Measurements from ENCODE around the gene KCNMA1. TPM values are rescaled to one million over a fixed set of nuclear protein-coding genes. Genes with fewer than 3 reads are reported as not detected.
"Not testable (repeated sequence)": the region's sequence is repeated elsewhere in the genome, so short reads cannot be mapped to it uniquely, and the experiment has no call there.

KCNMA1 gene
- total RNA-seq, 2 donors from 2014 or later = 0.48 to 0.56 TPM

DNA sequence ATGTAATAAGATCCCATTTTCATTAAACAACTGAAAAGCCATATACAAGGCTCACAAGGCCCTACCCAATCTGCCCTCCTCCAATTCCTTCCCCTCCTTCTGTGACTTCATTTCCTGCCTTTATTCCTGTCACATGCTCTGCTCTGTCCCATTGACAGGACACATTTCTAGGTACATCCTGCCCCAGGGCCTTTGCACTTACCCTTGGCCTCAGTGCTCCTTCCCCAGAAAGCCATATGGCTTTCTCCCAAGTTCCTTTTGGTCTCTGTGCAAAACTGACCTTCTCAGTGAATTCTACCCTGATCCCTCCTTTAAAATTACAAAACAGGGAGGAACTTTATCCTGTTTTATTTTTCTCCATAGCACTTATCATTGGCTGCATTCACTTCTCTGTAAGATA lies 40.0 kb downstream of the KCNMA1 start:
- no peak for ATAC-seq (replicated peaks)
- no peaks in the 10 kb centered on the region for H3K9me3 Mint-ChIP-seq
- H3K4me1 Mint-ChIP-seq = no peaks in the 10 kb centered on the region
- peaks cover 5% of the 10 kb centered on the region for H3K27me3 Mint-ChIP-seq
- H3K27ac Mint-ChIP-seq = no peak overlapping the region
- no peaks in the 10 kb centered on the region for H3K36me3 Mint-ChIP-seq (ENCODE audit: low read depth)
- no peak overlapping the region for H3K4me3 Mint-ChIP-seq

DNA sequence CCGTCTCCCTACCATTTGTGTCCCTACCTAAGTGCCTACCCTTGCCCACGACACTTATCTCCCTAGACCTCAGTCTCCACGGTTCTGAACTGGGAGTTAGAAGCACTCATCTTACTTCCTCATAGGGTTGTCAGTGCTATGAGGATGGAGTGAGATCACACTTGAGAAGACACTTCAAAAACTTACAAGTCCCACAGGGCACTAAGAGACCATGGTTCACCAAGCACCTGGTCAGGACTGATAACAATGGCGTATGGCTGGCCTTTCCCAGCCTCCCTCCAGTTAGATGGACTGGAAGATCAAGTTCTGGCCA lies 43.2 kb downstream of the KCNMA1 start:
- H3K4me1 Mint-ChIP-seq = no peaks in the 10 kb centered on the region
- H3K27me3 Mint-ChIP-seq = no peaks in the 10 kb centered on the region
- H3K36me3 Mint-ChIP-seq (ENCODE audit: low read depth) = no peaks in the 10 kb centered on the region
- no peak for ATAC-seq (replicated peaks)
- H3K27ac Mint-ChIP-seq = no peak overlapping the region
- no peak overlapping the region for H3K4me3 Mint-ChIP-seq
- H3K9me3 Mint-ChIP-seq = no peaks in the 10 kb centered on the region

DNA sequence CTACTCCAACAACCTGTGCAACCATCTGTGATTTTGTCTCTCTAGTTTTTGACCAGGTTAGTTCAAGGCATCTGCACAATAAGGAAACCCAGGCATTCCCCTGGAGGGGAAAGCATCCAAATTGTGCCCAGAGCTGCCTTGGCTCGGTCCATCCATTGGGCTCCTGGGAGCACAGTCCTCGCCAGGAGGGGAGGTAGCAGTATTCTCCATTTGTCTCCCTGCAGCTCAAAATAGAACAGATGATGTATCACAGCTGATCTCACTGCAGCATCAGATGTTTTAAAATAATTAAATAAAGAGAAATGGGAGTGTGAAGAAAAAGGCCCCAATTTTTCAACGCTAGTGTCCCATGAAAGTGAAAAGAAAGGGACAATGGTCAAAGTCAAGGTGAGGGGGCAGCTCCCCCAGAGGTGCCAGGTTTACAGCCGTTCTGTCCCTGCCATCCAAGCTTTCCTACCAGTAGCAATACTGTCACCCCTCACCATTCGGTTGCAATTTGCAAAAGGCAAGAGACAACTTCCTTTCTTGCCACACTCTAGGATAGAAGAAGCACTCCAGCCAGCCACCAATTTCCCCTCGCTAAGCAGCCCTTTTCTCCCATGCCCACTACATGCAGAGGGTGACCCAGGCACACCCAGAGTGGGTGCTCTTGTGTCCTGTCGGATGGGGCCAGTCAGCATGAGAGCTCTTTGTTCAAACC lies 43.7 kb downstream of the KCNMA1 start:
- H3K27me3 Mint-ChIP-seq = no peaks in the 10 kb centered on the region
- H3K36me3 Mint-ChIP-seq (ENCODE audit: low read depth) = no peaks in the 10 kb centered on the region
- no peak overlapping the region for H3K27ac Mint-ChIP-seq
- H3K4me3 Mint-ChIP-seq = no peak overlapping the region
- no peaks in the 10 kb centered on the region for H3K4me1 Mint-ChIP-seq
- no peak for ATAC-seq (replicated peaks)
- no peaks in the 10 kb centered on the region for H3K9me3 Mint-ChIP-seq

DNA sequence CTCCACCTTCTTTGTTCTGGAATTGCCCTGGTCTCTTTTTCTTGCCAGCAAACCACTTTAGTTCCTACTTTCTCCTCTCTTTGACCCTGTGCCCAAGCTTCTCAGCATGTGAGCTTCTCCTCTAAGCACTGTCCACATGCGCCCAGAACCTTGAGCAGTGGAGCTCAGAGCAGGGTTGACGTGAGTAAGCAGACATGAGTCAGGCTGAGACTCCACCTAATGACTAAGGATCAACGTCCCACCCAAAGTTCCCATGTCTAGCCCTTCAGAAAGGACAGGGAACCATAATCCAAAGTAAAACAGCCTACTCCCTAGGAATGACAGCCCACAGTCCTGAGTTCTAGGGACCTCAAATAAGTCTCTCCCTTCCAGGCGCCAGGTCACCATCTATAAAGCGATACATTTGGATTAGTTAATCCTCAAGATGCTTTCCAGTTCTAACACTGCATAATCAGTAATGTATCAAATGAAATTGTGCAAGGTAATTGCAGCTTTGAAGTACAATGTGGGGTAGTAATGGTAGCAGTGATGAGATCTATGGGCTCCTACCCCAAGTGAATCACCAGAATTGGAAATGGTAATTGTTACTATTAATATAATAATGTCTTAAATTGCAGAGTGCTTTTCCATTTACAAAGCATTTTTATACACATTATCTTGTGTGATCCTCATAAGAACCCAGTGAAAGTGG lies 44.5 kb downstream of the KCNMA1 start:
- no peaks in the 10 kb centered on the region for H3K9me3 Mint-ChIP-seq
- H3K4me3 Mint-ChIP-seq = no peak overlapping the region
- no peaks in the 10 kb centered on the region for H3K4me1 Mint-ChIP-seq
- ATAC-seq (replicated peaks) = no peak
- no peaks in the 10 kb centered on the region for H3K36me3 Mint-ChIP-seq (ENCODE audit: low read depth)
- H3K27me3 Mint-ChIP-seq = no peaks in the 10 kb centered on the region
- no peak overlapping the region for H3K27ac Mint-ChIP-seq

- Mint-ChIP-seq H3K4me1 (no peaks in the 10 kb centered on the region), H3K27me3 (no peaks in the 10 kb centered on the region), H3K4me3 (no peak overlapping the region), H3K27ac (no peak overlapping the region), H3K9me3 (no peaks in the 10 kb centered on the region), H3K36me3 (ENCODE audit: low read depth) (no peaks in the 10 kb centered on the region)
- no peak for ATAC-seq (replicated peaks)
Observed at GRCh38 chr10:77592510-77592909, 45.1 kb downstream of the KCNMA1 start.

- Mint-ChIP-seq H3K27ac (no peak overlapping the region), H3K4me1 (no peaks in the 10 kb centered on the region), H3K36me3 (ENCODE audit: low read depth) (no peaks in the 10 kb centered on the region), H3K9me3 (no peaks in the 10 kb centered on the region), H3K4me3 (no peak overlapping the region), H3K27me3 (no peaks in the 10 kb centered on the region)
- no peak for ATAC-seq (replicated peaks)
Observed at GRCh38 chr10:77591238-77591880, 46.2 kb downstream of the KCNMA1 start.

GRCh38 chr10:77590344-77591237 lies 47.0 kb downstream of the KCNMA1 start:
- no peak for ATAC-seq (replicated peaks)
- H3K9me3 Mint-ChIP-seq = no peaks in the 10 kb centered on the region
- no peaks in the 10 kb centered on the region for H3K4me1 Mint-ChIP-seq
- no peak overlapping the region for H3K27ac Mint-ChIP-seq
- H3K4me3 Mint-ChIP-seq = no peak overlapping the region
- H3K27me3 Mint-ChIP-seq = no peaks in the 10 kb centered on the region
- H3K36me3 Mint-ChIP-seq (ENCODE audit: low read depth) = no peaks in the 10 kb centered on the region

GRCh38 chr10:77589703-77590102 lies 47.9 kb downstream of the KCNMA1 start:
- H3K4me3 Mint-ChIP-seq; H3K36me3 Mint-ChIP-seq (ENCODE audit: low read depth); H3K9me3 Mint-ChIP-seq; H3K27me3 Mint-ChIP-seq; ATAC-seq (replicated peaks); H3K4me1 Mint-ChIP-seq; H3K27ac Mint-ChIP-seq: not testable (repeated sequence)

GRCh38 chr10:77588886-77589285 lies 48.7 kb downstream of the KCNMA1 start:
- no peak for ATAC-seq (replicated peaks)
- H3K9me3 Mint-ChIP-seq = no peaks in the 10 kb centered on the region
- H3K4me3 Mint-ChIP-seq = no peak overlapping the region
- H3K27ac Mint-ChIP-seq = no peak overlapping the region
- H3K36me3 Mint-ChIP-seq (ENCODE audit: low read depth) = no peaks in the 10 kb centered on the region
- H3K4me1 Mint-ChIP-seq = no peaks in the 10 kb centered on the region
- H3K27me3 Mint-ChIP-seq = peaks cover 3% of the 10 kb centered on the region

DNA sequence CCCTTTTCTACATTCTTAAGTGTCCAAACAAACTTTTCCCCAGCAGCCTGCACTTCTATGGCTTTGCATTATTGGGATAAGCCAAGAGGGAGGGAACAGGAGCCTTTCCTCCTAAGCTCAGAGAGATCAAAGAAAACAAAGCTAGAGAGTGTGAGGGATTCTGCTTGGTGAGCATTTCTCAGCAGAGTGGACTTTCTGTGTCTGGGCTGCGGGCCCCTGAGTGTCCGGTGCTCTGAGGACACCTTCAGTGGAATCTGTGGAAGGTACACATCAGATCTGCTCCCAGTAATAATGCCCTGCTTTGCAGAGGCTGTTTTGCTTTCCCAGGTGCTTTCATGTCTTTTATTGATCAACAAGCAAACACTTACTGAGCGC lies 50.2 kb downstream of the KCNMA1 start:
- peaks cover 4% of the 10 kb centered on the region for H3K4me1 Mint-ChIP-seq
- H3K27ac Mint-ChIP-seq = no peak overlapping the region
- H3K4me3 Mint-ChIP-seq = no peak overlapping the region
- H3K9me3 Mint-ChIP-seq = no peaks in the 10 kb centered on the region
- ATAC-seq (replicated peaks) = no peak
- H3K36me3 Mint-ChIP-seq (ENCODE audit: low read depth) = no peaks in the 10 kb centered on the region
- H3K27me3 Mint-ChIP-seq = peaks cover 3% of the 10 kb centered on the region

DNA sequence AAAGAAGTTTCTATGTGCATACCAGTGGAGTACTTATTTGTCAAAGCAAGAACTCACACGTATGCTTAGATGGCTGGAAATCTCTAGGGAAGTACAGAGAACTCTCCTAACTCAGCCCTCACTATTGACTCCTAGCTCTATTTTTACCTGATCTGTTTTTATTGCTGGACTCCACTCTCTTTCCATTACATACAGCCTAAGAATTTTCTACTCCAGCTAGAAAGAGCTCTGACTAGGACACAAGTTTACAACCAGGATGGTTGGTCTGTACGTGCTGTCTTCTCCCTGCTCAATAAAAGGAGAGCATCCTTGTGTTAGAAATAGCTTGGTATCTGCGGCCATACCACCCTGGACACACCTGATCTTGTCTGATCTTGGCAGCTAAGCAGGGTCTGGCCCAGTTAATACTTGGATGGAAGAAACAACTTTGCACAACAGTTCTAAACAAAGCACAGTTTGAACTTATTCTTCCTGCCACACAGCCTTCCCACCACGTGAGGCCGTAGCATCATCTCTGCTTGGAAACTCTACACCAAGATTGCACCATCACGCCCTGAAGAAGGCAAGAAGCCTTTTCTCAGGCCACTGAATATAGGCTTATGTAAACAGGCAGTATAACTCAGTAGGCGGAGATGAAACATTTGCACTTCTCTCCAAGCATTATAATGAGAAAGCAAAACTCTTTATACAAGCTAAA lies 50.7 kb downstream of the KCNMA1 start:
- peaks cover 3% of the 10 kb centered on the region for H3K27me3 Mint-ChIP-seq
- no peaks in the 10 kb centered on the region for H3K9me3 Mint-ChIP-seq
- no peaks in the 10 kb centered on the region for H3K36me3 Mint-ChIP-seq (ENCODE audit: low read depth)
- ATAC-seq (replicated peaks) = no peak
- H3K4me3 Mint-ChIP-seq = no peak overlapping the region
- H3K4me1 Mint-ChIP-seq = peaks cover 4% of the 10 kb centered on the region
- H3K27ac Mint-ChIP-seq = no peak overlapping the region

DNA sequence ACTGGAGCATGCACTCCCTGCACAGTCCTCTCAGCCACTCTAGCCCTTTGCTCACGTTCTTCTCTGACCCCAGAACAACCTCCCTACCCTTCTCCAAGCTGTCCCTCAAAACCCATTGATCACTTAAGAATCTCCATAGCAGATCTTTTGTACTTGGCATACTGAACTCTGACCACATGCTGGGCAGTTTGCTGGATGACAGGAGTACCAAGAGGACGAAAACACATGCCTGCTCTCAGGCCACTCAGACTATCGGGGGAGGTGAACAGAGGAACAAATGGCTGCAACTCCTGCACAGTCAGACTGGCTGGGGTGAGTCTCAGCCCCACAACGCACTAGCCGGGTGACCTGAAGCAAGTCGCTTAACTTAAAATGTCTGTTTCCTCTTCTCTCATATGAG lies 52.7 kb downstream of the KCNMA1 start:
- no peaks in the 10 kb centered on the region for H3K36me3 Mint-ChIP-seq (ENCODE audit: low read depth)
- no peaks in the 10 kb centered on the region for H3K9me3 Mint-ChIP-seq
- H3K4me1 Mint-ChIP-seq = peaks cover 4% of the 10 kb centered on the region
- no peak overlapping the region for H3K27ac Mint-ChIP-seq
- no peak overlapping the region for H3K4me3 Mint-ChIP-seq
- no peak for ATAC-seq (replicated peaks)
- H3K27me3 Mint-ChIP-seq = peaks cover 3% of the 10 kb centered on the region

- no peak overlapping the region for H3K27ac Mint-ChIP-seq
- H3K9me3 Mint-ChIP-seq = no peaks in the 10 kb centered on the region
- ATAC-seq (replicated peaks) = peak; percentile 39
- H3K4me3 Mint-ChIP-seq = no peak overlapping the region
- H3K27me3 Mint-ChIP-seq = peaks cover 3% of the 10 kb centered on the region
- no peaks in the 10 kb centered on the region for H3K36me3 Mint-ChIP-seq (ENCODE audit: low read depth)
- peaks cover 4% of the 10 kb centered on the region for H3K4me1 Mint-ChIP-seq
Observed at GRCh38 chr10:77583527-77583926, 54.1 kb downstream of the KCNMA1 start.

GRCh38 chr10:77582710-77583115 lies 54.9 kb downstream of the KCNMA1 start:
- Mint-ChIP-seq H3K27ac (no peak overlapping the region), H3K27me3 (peaks cover 3% of the 10 kb centered on the region), H3K9me3 (no peaks in the 10 kb centered on the region), H3K4me1 (peaks cover 4% of the 10 kb centered on the region), H3K36me3 (ENCODE audit: low read depth) (no peaks in the 10 kb centered on the region), H3K4me3 (no peak overlapping the region)
- peak; percentile 66 for ATAC-seq (replicated peaks)

All from activated T-helper 17 cell treated with anti-CD3 and anti-CD28 coated beads, Interleukin-2, amount 50 U/mL, for 72 hours (primary cell).